Activated CD8-positive, alpha-beta T cell treated with anti-CD3 and anti-CD28 coated beads for 36 hours (primary cell): Measurements from ENCODE around the gene PNMA8C. TPM values are rescaled to one million over a fixed set of nuclear protein-coding genes. Genes with fewer than 3 reads are reported as not detected.
"Not testable (repeated sequence)": the region's sequence is repeated elsewhere in the genome, so short reads cannot be mapped to it uniquely, and the experiment has no call there.

Experiments
- ATAC-seq: fragments of 200-7000 bp; cut with Tn5 transposase; one replicate; pipeline ENCODE4 v1.10.0; 2021; ENCODE audit warnings: mild to moderate bottlenecking, moderate library complexity
- CTCF ChIA-PET: fragments of 350-600 bp; sonication (Branson Sonifier 250); formaldehyde crosslinking; loops from one replicate; lab custom pipeline; 2021; ENCODE audit warnings: antibody characterized with exemption; lab: Charles Lee
- POLR2A ChIA-PET: fragments of 350-600 bp; sonication (Branson Sonifier 250); formaldehyde crosslinking; loops from one replicate; lab custom pipeline; 2021; ENCODE audit warnings: antibody characterized with exemption; lab: Charles Lee
- DNase-seq: peaks from one replicate; pipeline ENCODE4 v3.0.0-alpha.2; 2020
- H3K27ac Mint-ChIP-seq: one replicate; pipeline ENCODE4 v1.8.0; 2021; ENCODE audit warnings: mild to moderate bottlenecking, mixed read lengths
- H3K27me3 Mint-ChIP-seq: one replicate; pipeline ENCODE4 v1.8.0; 2021; ENCODE audit warnings: mixed read lengths
- H3K36me3 Mint-ChIP-seq: one replicate; pipeline ENCODE4 v1.8.0; 2021; ENCODE audit warnings: low read depth, mixed read lengths
- H3K4me1 Mint-ChIP-seq: one replicate; pipeline ENCODE4 v1.8.0; 2021; ENCODE audit warnings: low read depth, mixed read lengths
- H3K4me3 Mint-ChIP-seq: one replicate; pipeline ENCODE4 v1.8.0; 2021; ENCODE audit warnings: mild to moderate bottlenecking, moderate library complexity, mixed read lengths
- H3K9me3 Mint-ChIP-seq: one replicate; pipeline ENCODE4 v1.8.0; 2021; ENCODE audit warnings: mixed read lengths
- intact Hi-C: fragments of 100-400 bp; cut with micrococcal nuclease; formaldehyde crosslinking; loops from one replicate; pipeline ENCODE4 v1.10.0; 2022
- total RNA-seq, 2 experiments: library from RNA; stranded (reverse); gene quantifications; one replicate each; pipeline ENCODE4 v1.2.3, GENCODE V29; 2021
- TF ChIP-seq, protein P1 (sequence below): fragments of 200-600 bp; IDR thresholded peaks from one replicate; pipeline ENCODE4 v1.8.0; 2022; ENCODE audit warnings: antibody characterized with exemption, mild to moderate bottlenecking

The PNMA8C gene
- total RNA-seq, 2 experiments from 2014 or later, result not detected

DNA sequence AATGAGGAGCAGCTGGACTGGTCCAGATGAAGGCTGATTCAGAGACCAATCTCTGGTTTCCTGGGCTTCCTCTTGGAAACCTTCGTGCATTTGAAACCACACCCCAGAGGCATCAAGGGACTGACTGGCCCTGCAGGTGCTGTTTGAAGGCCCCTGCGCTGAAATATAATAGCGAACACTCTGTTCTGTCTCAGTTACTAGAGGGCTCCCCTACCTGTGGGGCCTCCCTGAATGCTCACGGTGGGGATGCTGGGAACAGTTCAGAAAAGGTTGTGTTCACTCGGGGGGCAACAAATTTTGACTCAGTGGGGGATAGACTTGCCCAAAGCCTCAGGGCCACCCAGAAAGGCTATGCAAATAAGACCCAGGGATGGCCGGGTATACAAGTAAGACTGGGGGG lies 21.8 kb downstream of the PNMA8C start:
- H3K36me3 Mint-ChIP-seq, result no peaks in the 10 kb centered on the region
- TF ChIP-seq, protein P1, sequence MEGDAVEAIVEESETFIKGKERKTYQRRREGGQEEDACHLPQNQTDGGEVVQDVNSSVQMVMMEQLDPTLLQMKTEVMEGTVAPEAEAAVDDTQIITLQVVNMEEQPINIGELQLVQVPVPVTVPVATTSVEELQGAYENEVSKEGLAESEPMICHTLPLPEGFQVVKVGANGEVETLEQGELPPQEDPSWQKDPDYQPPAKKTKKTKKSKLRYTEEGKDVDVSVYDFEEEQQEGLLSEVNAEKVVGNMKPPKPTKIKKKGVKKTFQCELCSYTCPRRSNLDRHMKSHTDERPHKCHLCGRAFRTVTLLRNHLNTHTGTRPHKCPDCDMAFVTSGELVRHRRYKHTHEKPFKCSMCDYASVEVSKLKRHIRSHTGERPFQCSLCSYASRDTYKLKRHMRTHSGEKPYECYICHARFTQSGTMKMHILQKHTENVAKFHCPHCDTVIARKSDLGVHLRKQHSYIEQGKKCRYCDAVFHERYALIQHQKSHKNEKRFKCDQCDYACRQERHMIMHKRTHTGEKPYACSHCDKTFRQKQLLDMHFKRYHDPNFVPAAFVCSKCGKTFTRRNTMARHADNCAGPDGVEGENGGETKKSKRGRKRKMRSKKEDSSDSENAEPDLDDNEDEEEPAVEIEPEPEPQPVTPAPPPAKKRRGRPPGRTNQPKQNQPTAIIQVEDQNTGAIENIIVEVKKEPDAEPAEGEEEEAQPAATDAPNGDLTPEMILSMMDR, result no peak
- no peak overlapping the region for H3K4me3 Mint-ChIP-seq
- H3K27me3 Mint-ChIP-seq, result peaks cover 64% of the 10 kb centered on the region
- no peak overlapping the region for H3K27ac Mint-ChIP-seq
- H3K9me3 Mint-ChIP-seq, result no peaks in the 10 kb centered on the region
- intact Hi-C loops, result no loop called here
- ChIA-PET POLR2A (interaction anchor here (1.3 kb wide), 1 partner anchor 25 kb away, joined by 3 read pairs; no protein-coding TSS in a partner anchor), CTCF (interaction anchor here (2.7 kb wide), 1 partner anchor 81 kb away, joined by 18 read pairs; no protein-coding TSS in a partner anchor)
- DNase-seq (no peak), ATAC-seq (no peak)
- peaks cover 13% of the 10 kb centered on the region for H3K4me1 Mint-ChIP-seq

DNA sequence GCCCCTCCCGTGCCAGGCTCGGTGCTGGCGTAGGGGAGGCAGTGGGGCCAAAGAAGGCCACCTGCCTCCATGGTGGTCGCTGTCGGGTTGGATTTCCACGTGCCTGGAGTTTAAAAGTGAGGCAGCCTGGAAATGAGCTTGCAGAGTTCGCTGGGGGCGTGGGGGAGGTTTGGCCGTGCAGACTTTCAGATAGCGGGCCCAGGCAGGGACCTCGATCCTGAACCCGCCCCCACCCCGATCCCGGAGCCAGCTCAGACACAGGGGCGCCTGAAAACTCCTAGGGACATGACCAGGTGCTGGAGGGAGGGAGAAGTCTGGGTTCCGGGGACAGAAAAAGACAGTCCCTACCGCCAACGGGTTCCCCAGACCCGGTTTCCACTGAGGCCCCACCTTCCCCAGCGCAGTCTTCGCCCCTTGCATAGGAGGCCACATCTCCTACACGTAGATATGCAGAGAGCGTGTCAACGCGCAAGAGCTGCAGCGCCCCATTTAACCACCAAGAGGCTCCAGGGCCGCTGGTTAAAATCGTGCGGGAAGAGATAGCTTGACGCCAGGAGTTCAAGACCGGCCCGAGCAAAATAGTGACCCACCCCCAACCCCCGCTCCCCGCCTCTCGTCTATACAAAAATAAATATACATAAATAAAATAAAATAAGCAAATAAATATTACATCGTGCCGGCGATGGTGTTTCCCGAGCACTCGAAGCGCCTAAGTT lies 23.8 kb downstream of the PNMA8C start:
- no peak overlapping the region for H3K4me3 Mint-ChIP-seq
- POLR2A ChIA-PET, result interaction anchor here (1.2 kb wide), 1 partner anchor 27 kb away, joined by 3 read pairs; no protein-coding TSS in a partner anchor
- intact Hi-C loops, result no loop called here
- DNase-seq (peak; percentile 40), ATAC-seq (peak; percentile 35)
- no peak overlapping the region for H3K27ac Mint-ChIP-seq
- H3K4me1 Mint-ChIP-seq, result peaks cover 13% of the 10 kb centered on the region
- peaks cover 54% of the 10 kb centered on the region for H3K27me3 Mint-ChIP-seq
- TF ChIP-seq, protein P1, result no peak
- CTCF ChIA-PET, result interaction anchor here (0.9 to 7.4 kb wide), 7 partner anchors 9 to 109 kb away, joined by 3 to 47 read pairs (median 4); partner anchors contain the start of gene PPP5C
- no peaks in the 10 kb centered on the region for H3K36me3 Mint-ChIP-seq
- no peaks in the 10 kb centered on the region for H3K9me3 Mint-ChIP-seq

DNA sequence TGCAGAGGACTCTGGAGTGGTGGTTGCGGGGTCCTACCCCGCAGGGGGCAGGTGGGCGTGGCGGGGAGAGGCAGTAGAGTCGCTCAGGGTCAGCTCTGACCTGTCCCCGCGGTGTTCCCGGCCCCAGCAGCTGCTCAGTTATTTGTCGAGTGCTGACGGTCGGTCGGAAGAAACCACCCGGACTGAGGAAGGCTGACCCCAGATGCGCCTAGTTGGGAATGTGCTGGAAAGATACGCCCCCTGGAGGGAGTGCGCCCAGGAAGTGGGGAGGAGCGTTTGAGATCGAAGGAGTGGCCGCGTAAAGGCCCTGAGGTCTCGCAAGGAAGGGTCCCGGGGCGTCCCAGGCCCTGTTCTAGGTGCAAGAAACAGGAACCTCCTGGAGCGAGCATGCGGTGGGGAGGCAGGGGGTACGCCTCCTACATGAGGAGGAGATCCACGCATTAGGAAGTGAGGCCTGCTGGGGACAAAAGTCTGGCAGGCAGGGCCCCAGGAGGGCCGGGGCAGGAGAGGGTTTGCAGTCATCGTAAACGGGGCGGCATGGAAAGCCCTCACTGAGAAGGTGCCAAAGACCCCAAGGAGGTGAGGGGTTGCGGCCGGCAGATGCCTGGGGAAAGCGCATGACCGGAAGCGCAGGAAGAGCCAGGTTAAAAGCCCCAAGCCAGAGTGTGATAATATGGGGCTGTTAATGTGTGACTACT lies 24.5 kb downstream of the PNMA8C start:
- ATAC-seq, result no peak
- TF ChIP-seq, protein P1, result no peak

DNA sequence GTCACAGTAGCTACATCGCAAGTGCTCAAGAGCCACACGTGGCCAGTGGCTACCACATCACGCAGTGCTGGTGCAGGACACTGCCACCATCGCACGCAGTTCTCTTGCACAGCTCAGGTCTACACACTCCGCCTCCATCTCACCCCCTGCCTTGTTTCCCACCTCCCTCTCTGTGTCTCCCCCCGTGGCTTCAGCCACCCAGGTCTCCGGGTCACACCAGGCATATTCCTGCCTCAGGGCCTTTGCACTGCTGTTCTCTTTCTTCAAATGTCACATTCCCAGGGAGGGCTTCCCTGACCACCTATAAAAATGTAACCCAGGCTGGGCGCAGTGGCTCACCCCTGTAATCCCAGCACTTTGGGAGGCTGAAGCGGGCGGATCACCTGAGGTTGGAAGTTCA lies 26.0 kb downstream of the PNMA8C start:
- Mint-ChIP-seq H3K27me3 (peaks cover 48% of the 10 kb centered on the region), H3K36me3 (no peaks in the 10 kb centered on the region), H3K27ac (no peak overlapping the region), H3K9me3 (no peaks in the 10 kb centered on the region), H3K4me3 (no peak overlapping the region), H3K4me1 (peaks cover 13% of the 10 kb centered on the region)
- intact Hi-C loops, result loop anchor here (2.0 kb wide), 1 partner anchor 86 kb away; no protein-coding TSS in a partner anchor
- DNase-seq, result no peak
- ChIA-PET CTCF (interaction anchor here (0.9 to 7.4 kb wide), 13 partner anchors 13 to 122 kb away, joined by 3 to 47 read pairs (median 6); no protein-coding TSS in a partner anchor), POLR2A (no interaction called here)
- no peak for ATAC-seq
- TF ChIP-seq, protein P1, result no peak

More for the DNA sequence above, 24.5 kb downstream of the PNMA8C start:
- peaks cover 56% of the 10 kb centered on the region for H3K27me3 Mint-ChIP-seq
- H3K36me3 Mint-ChIP-seq, result no peaks in the 10 kb centered on the region
- DNase-seq, result no peak
- ChIA-PET CTCF (interaction anchor here (0.6 to 7.4 kb wide), 7 partner anchors 8 to 1559 kb away, joined by 3 to 47 read pairs (median 8); no protein-coding TSS in a partner anchor), POLR2A (no interaction called here)
- no peaks in the 10 kb centered on the region for H3K9me3 Mint-ChIP-seq
- intact Hi-C loops, result no loop called here
- H3K27ac Mint-ChIP-seq, result no peak overlapping the region
- peak overlapping the region; percentile 47 for H3K4me3 Mint-ChIP-seq
- H3K4me1 Mint-ChIP-seq, result peaks cover 13% of the 10 kb centered on the region

DNA sequence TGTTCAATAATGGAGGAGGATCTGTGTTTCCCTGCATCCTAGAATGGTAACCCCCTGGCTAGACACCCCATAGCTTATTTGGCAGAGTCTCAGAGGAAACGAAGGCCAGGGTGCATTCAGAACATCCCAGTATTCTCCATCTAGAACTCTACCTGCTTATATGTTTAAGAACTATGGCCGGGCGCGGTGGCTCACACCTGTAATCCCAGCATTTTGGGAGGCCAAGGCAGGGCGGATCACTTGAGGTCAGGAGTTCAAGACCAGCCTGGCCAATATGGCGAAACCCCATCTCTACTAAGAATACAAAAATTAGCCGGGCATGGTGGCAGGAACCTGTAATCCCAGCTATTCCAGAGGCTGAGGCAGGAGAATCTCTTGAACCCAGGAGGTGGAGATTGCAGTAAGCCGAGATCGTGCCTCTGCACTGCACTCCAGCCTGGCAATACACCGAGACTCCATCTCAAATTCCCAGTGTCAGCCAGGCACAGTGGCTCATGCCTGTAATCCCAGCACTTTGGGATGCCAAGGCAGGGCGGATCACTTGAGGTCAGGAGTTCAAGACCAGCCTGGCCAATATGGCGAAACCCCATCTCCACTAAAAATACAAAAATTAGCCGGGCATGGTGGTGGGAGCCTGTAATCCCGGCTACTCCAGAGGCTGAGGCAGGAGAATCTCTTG lies 30.8 kb downstream of the PNMA8C start:
- H3K9me3 Mint-ChIP-seq, H3K27ac Mint-ChIP-seq, DNase-seq, intact Hi-C loops, H3K4me1 Mint-ChIP-seq, H3K4me3 Mint-ChIP-seq, ATAC-seq, H3K36me3 Mint-ChIP-seq, POLR2A ChIA-PET: not testable (repeated sequence)
- H3K27me3 Mint-ChIP-seq, result peaks cover 22% of the 10 kb centered on the region
- CTCF ChIA-PET, result interaction anchor here (0.7 to 3.9 kb wide), 4 partner anchors 90 to 116 kb away, joined by 3 to 38 read pairs (median 4); no protein-coding TSS in a partner anchor
